Osteocyte (in vitro differentiated cells): Measurements from ENCODE around the gene ANKFN1. TPM values are rescaled to one million over a fixed set of nuclear protein-coding genes. Genes with fewer than 3 reads are reported as not detected.

Experiments used
- DNase-seq: peaks from one replicate; pipeline ENCODE4 v3.0.0; 2021; ENCODE audit warnings: mixed read lengths; ENCODE audit not compliant: unreplicated experiment; ENCODE audit errors: extremely low spot score
- H3K27ac Mint-ChIP-seq: one replicate; pipeline ENCODE4 v1.8.0; 2021; ENCODE audit warnings: mild to moderate bottlenecking, mixed read lengths; ENCODE audit not compliant: unreplicated experiment
- H3K27me3 Mint-ChIP-seq: one replicate; pipeline ENCODE4 v1.8.0; 2021; ENCODE audit warnings: mixed read lengths; ENCODE audit not compliant: unreplicated experiment
- H3K36me3 Mint-ChIP-seq: one replicate; pipeline ENCODE4 v1.8.0; 2021; ENCODE audit warnings: mixed read lengths; ENCODE audit not compliant: unreplicated experiment
- H3K4me1 Mint-ChIP-seq: one replicate; pipeline ENCODE4 v1.8.0; 2021; ENCODE audit warnings: mixed read lengths; ENCODE audit not compliant: unreplicated experiment
- H3K4me3 Mint-ChIP-seq: one replicate; pipeline ENCODE4 v1.8.0; 2021; ENCODE audit warnings: mild to moderate bottlenecking, moderate library complexity, mixed read lengths; ENCODE audit not compliant: unreplicated experiment
- H3K9me3 Mint-ChIP-seq: one replicate; pipeline ENCODE4 v1.8.0; 2021; ENCODE audit warnings: mixed read lengths; ENCODE audit not compliant: unreplicated experiment
- CTCF ChIP-seq: fragments of 200-600 bp; sonication (generic); IDR thresholded peaks from 2 replicates; pipeline ENCODE4 v1.5.0; 2021; ENCODE audit warnings: antibody characterized with exemption, mild to moderate bottlenecking, moderate library complexity
- total RNA-seq: library from RNA; stranded (reverse); gene quantifications from 2 replicates; pipeline ENCODE4 v1.2.1, GENCODE V29; 2021

The ANKFN1 gene
- total RNA-seq, 1 donor from 2014 or later: not detected

DNA sequence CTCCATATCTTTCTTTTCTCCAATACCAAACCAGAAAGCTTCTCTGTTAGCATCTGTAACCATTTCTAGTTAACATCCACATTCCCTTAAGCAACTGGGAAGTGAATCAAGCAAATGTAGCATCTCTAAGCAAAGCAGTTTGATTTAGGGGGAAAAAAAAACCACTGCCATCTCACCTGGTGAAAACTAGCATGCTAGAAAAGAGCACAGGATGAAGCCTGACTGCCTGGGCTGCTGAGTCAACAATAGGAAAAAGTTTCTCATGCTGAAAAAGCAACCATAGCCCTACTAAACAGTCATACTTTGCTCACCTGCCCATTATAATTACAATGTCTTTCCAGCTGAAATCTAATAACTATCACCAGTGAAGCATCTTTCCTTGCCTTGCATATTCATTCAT is 139.3 kb downstream of the ANKFN1 start:
- Mint-ChIP-seq H3K27ac (no peak overlapping the region), H3K4me1 (no peaks in the 10 kb centered on the region), H3K36me3 (no peaks in the 10 kb centered on the region), H3K9me3 (peaks cover 8% of the 10 kb centered on the region), H3K27me3 (no peaks in the 10 kb centered on the region), H3K4me3 (no peak overlapping the region)
- TF ChIP-seq CTCF: no peak
- no peak for DNase-seq

- Mint-ChIP-seq H3K27me3 (no peaks in the 10 kb centered on the region), H3K4me3 (no peak overlapping the region), H3K9me3 (peaks cover 8% of the 10 kb centered on the region), H3K27ac (no peak overlapping the region), H3K4me1 (no peaks in the 10 kb centered on the region), H3K36me3 (no peaks in the 10 kb centered on the region)
- no peak for TF ChIP-seq CTCF
- no peak for DNase-seq
Observed at GRCh38 chr17:56297184-56297583, 143.9 kb downstream of the ANKFN1 start.

- Mint-ChIP-seq H3K4me3 (no peak overlapping the region), H3K4me1 (no peaks in the 10 kb centered on the region), H3K27me3 (no peaks in the 10 kb centered on the region), H3K27ac (no peak overlapping the region), H3K36me3 (no peaks in the 10 kb centered on the region), H3K9me3 (peaks cover 4% of the 10 kb centered on the region)
- DNase-seq: no peak
- TF ChIP-seq CTCF: no peak
Observed at GRCh38 chr17:56298846-56299245, 145.6 kb downstream of the ANKFN1 start.

GRCh38 chr17:56300144-56300543 is 146.9 kb downstream of the ANKFN1 start:
- Mint-ChIP-seq H3K36me3 (no peaks in the 10 kb centered on the region), H3K9me3 (peaks cover 4% of the 10 kb centered on the region)
- DNase-seq: no peak

DNA sequence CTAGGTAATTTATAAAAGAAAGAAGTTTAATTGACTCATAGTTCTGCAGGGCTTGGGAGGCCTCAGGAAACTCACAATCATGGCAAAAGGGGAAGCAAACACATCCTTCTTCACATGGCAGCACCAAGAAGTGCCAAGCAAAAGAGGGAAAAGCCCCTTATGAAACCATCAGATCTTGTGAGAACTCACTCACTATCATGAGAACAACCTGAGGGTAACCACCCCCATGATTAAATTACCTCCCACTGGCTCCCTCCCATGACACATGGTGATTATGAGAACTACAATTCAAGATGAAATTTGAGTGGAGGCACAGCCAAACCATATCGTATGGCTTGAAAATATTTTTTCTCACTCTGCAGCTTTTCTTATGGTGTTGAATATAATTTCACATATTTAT is 151.7 kb downstream of the ANKFN1 start:
- no peak for DNase-seq
- no peak for TF ChIP-seq CTCF
- no peaks in the 10 kb centered on the region for H3K9me3 Mint-ChIP-seq
- no peaks in the 10 kb centered on the region for H3K36me3 Mint-ChIP-seq
- H3K27me3 Mint-ChIP-seq: no peaks in the 10 kb centered on the region
- H3K27ac Mint-ChIP-seq: no peak overlapping the region
- no peak overlapping the region for H3K4me3 Mint-ChIP-seq
- H3K4me1 Mint-ChIP-seq: no peaks in the 10 kb centered on the region

More at GRCh38 chr17:56300144-56300543, 146.9 kb downstream of the ANKFN1 start:
- no peaks in the 10 kb centered on the region for H3K27me3 Mint-ChIP-seq
- H3K4me3 Mint-ChIP-seq: no peak overlapping the region
- H3K27ac Mint-ChIP-seq: no peak overlapping the region
- H3K4me1 Mint-ChIP-seq: no peaks in the 10 kb centered on the region
- no peak for TF ChIP-seq CTCF
